Breast epithelium (tissue), 3 donors: ENCODE measurements around the gene DNAAF9. TPM values are rescaled to one million over a fixed set of nuclear protein-coding genes. Genes with fewer than 3 reads are reported as not detected.

Source experiments
- total RNA-seq, 3 donors: library from RNA; depleted of rRNA; stranded (reverse); fragments of >200 nt; gene quantifications; one replicate each; pipeline ENCODE4 v1.1.0, GENCODE V29; 2016

The DNAAF9 gene
- total RNA-seq, 3 donors from 2014 or later = 15.7 to 35.8 (median 22.8) TPM

Other genes with a start within 250 kb of the DNAAF9 start
- 10 to 100 TPM; 15.4 to 18.3 (median 16.3) TPM for gene FASTKD5, start 247.8 kb downstream of the DNAAF9 start, total RNA-seq
- 1 to 10 TPM; 5.9 to 8.9 (median 6.6) TPM for gene UBOX5, start 247.8 kb downstream of the DNAAF9 start, total RNA-seq
- 10 to 100 TPM in 2 of 3 donors, 1 to 10 TPM in 1; 9.3 to 12.1 (median 11.3) TPM for gene LZTS3, start 234.1 kb downstream of the DNAAF9 start, total RNA-seq
- gene DDRGK1, start 203.0 kb downstream of the DNAAF9 start, total RNA-seq = 10 to 100 TPM; 87.1 to 91.8 (median 89.8) TPM
- gene ITPA, start 198.2 kb downstream of the DNAAF9 start, total RNA-seq = 10 to 100 TPM; 35.2 to 43.6 (median 39.1) TPM
- gene SLC4A11, start 168.5 kb downstream of the DNAAF9 start, total RNA-seq = 1 to 10 TPM in 2 of 3 donors, under 1 TPM in 1; 0.48 to 4.9 (median 3.1) TPM
- gene ATRN, start 63.3 kb upstream of the DNAAF9 start, total RNA-seq = 10 to 100 TPM; 26.5 to 35.6 (median 32.3) TPM